ENCODE measurements around the gene OR10H3. TPM values are rescaled to one million over a fixed set of nuclear protein-coding genes. Genes with fewer than 3 reads are reported as not detected.

Gene OR10H3
- polyA plus RNA-seq, 1 donor from 2014 or later = not detected

- no peak overlapping the region for H3K4me2 ChIP-seq (ENCODE audit: low read length)
- no peak overlapping the region for H2AFZ ChIP-seq (ENCODE audit: low read depth, low read length)
- no peaks in the 10 kb centered on the region for H3F3A ChIP-seq (ENCODE audit: insufficient read depth, low read length, poor library complexity, severe bottlenecking)
- H3K27ac ChIP-seq (ENCODE audit: low read length) = no peak overlapping the region
- no peak overlapping the region for H3K9ac ChIP-seq (ENCODE audit: low read length)
- no peaks in the 10 kb centered on the region for H3K79me2 ChIP-seq (replicated peaks; ENCODE audit: insufficient read depth, low read length)
- no peak for TF ChIP-seq REST (IDR thresholded peaks at IDR 0.05; ENCODE audit: borderline replicate concordance)
- H3K9me3 ChIP-seq (ENCODE audit: low read length) = peaks cover 7% of the 10 kb centered on the region
- H3K4me3 ChIP-seq (ENCODE audit: low read length) = no peak overlapping the region
- H3K9me2 ChIP-seq (ENCODE audit: insufficient read depth, low read length) = no peaks in the 10 kb centered on the region
- H3K27me3 ChIP-seq (ENCODE audit: insufficient read depth, low read depth, low read length) = no peaks in the 10 kb centered on the region
- no peaks in the 10 kb centered on the region for H4K20me1 ChIP-seq (ENCODE audit: insufficient read depth)
- no peaks in the 10 kb centered on the region for H3K36me3 ChIP-seq (ENCODE audit: insufficient read depth, low read length)
Measured at GRCh38 chr19:15748239-15748638, 10.5 kb downstream of the OR10H3 start.

- H2AFZ ChIP-seq (ENCODE audit: low read depth, low read length) = no peak overlapping the region
- no peaks in the 10 kb centered on the region for H4K20me1 ChIP-seq (ENCODE audit: insufficient read depth)
- no peak overlapping the region for H3K27ac ChIP-seq (ENCODE audit: low read length)
- H3K9me2 ChIP-seq (ENCODE audit: insufficient read depth, low read length) = no peaks in the 10 kb centered on the region
- H3K36me3 ChIP-seq (ENCODE audit: insufficient read depth, low read length) = no peaks in the 10 kb centered on the region
- peaks cover under 1% of the 10 kb centered on the region for H3K9me3 ChIP-seq (ENCODE audit: low read length)
- H3K9ac ChIP-seq (ENCODE audit: low read length) = no peak overlapping the region
- H3K27me3 ChIP-seq (ENCODE audit: insufficient read depth, low read depth, low read length) = no peaks in the 10 kb centered on the region
- H3K4me3 ChIP-seq (ENCODE audit: low read length) = no peak overlapping the region
- H3K79me2 ChIP-seq (replicated peaks; ENCODE audit: insufficient read depth, low read length) = no peaks in the 10 kb centered on the region
- TF ChIP-seq EZH2 (IDR thresholded peaks at IDR 0.05; ENCODE audit: borderline replicate concordance, insufficient read depth, low read length, poor library complexity, severe bottlenecking) = no peak
- TF ChIP-seq POLR2AphosphoS5 (IDR thresholded peaks at IDR 0.05) = no peak
- TF ChIP-seq TAF1 (IDR thresholded peaks at IDR 0.05; ENCODE audit: low read depth) = no peak
- TF ChIP-seq SMC3 (conservative IDR thresholded peaks at IDR 0.05; ENCODE audit: poor library complexity) = no peak
- no peak for TF ChIP-seq EP300 (conservative IDR thresholded peaks at IDR 0.05; ENCODE audit: poor library complexity, severe bottlenecking)
- no peak for TF ChIP-seq MXI1 (conservative IDR thresholded peaks at IDR 0.05; ENCODE audit: poor library complexity, severe bottlenecking)
- no peak for TF ChIP-seq RAD21 (conservative IDR thresholded peaks at IDR 0.05)
- TF ChIP-seq, protein P1, sequence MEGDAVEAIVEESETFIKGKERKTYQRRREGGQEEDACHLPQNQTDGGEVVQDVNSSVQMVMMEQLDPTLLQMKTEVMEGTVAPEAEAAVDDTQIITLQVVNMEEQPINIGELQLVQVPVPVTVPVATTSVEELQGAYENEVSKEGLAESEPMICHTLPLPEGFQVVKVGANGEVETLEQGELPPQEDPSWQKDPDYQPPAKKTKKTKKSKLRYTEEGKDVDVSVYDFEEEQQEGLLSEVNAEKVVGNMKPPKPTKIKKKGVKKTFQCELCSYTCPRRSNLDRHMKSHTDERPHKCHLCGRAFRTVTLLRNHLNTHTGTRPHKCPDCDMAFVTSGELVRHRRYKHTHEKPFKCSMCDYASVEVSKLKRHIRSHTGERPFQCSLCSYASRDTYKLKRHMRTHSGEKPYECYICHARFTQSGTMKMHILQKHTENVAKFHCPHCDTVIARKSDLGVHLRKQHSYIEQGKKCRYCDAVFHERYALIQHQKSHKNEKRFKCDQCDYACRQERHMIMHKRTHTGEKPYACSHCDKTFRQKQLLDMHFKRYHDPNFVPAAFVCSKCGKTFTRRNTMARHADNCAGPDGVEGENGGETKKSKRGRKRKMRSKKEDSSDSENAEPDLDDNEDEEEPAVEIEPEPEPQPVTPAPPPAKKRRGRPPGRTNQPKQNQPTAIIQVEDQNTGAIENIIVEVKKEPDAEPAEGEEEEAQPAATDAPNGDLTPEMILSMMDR (IDR thresholded peaks at IDR 0.05; ENCODE audit: poor library complexity, severe bottlenecking) = no peak
- TF ChIP-seq REST (IDR thresholded peaks at IDR 0.05; ENCODE audit: borderline replicate concordance) = no peak
- H3K4me2 ChIP-seq (ENCODE audit: low read length) = no peak overlapping the region
- H3F3A ChIP-seq (ENCODE audit: insufficient read depth, low read length, poor library complexity, severe bottlenecking) = no peaks in the 10 kb centered on the region
Measured at GRCh38 chr19:15758379-15758778, 20.6 kb downstream of the OR10H3 start.

All from neural cell (in vitro differentiated cells).